K562 (cell line): Measurements from ENCODE around the gene DDAH1. TPM values are rescaled to one million over a fixed set of nuclear protein-coding genes. Genes with fewer than 3 reads are reported as not detected.

Experiments
- ARID4B ChIP-seq: sonication (generic); formaldehyde crosslinking; IDR thresholded peaks from 2 replicates; pipeline ENCODE4 v1.8.0; 2022; ENCODE audit warnings: mild to moderate bottlenecking, missing genetic modification reagents
- ARNT ChIP-seq, 2 experiments: fragments of 450-650 bp; IDR thresholded peaks; 2 replicates each; pipeline ENCODE4 v1.6.1; 2016; ENCODE audit warnings: mild to moderate bottlenecking in 1 of 2
- BRCA1 ChIP-seq, 2 experiments: fragments of 450-650 bp in 1 of 2; sonication (generic) in 1 of 2; formaldehyde crosslinking in 1 of 2; IDR thresholded peaks; 2 replicates each; pipeline versions ENCODE4 v1.5.0 to v1.6.1; 2017 to 2020; ENCODE audit warnings: mild to moderate bottlenecking in 1 of 2, missing genetic modification reagents in 1 of 2
- E2F1 ChIP-seq: sonication (generic); formaldehyde crosslinking; IDR thresholded peaks from 2 replicates; pipeline ENCODE4 v1.8.1; 2023; ENCODE audit warnings: mild to moderate bottlenecking, missing genetic modification reagents, moderate library complexity
- EP400 ChIP-seq: fragments of 450-650 bp; IDR thresholded peaks from 2 replicates; pipeline ENCODE4 v1.6.1; 2017; ENCODE audit warnings: antibody characterized with exemption, mild to moderate bottlenecking, moderate library complexity
- MNT ChIP-seq, 2 experiments: fragments of 450-650 bp; conservative IDR thresholded peaks; 2 replicates each; pipeline ENCODE4 v1.6.1; 2017; ENCODE audit warnings: mild to moderate bottlenecking in 2 of 2, moderate library complexity in 2 of 2
- RERE ChIP-seq: sonication (generic); formaldehyde crosslinking; IDR thresholded peaks from 2 replicates; pipeline ENCODE4 v1.8.0; 2023; ENCODE audit warnings: missing genetic modification reagents, mild to moderate bottlenecking, borderline replicate concordance
- TAF15 ChIP-seq: fragments of 200-400 bp; formaldehyde crosslinking; IDR thresholded peaks from 2 replicates; pipeline ENCODE4 v1.6.1; 2017; ENCODE audit warnings: mild to moderate bottlenecking, low read depth, low read length, moderate library complexity
- ZC3H4 ChIP-seq: sonication (generic); formaldehyde crosslinking; IDR thresholded peaks from 2 replicates; pipeline ENCODE4 v1.9.0; 2021; ENCODE audit warnings: missing genetic modification reagents, borderline replicate concordance
- ZNF24 ChIP-seq: fragments of 450-650 bp; IDR thresholded peaks from 2 replicates; pipeline ENCODE4 v1.6.1; 2016
- ZNF584 ChIP-seq: fragments of 200-800 bp; sonication (Bioruptor generic); IDR thresholded peaks from 2 replicates; pipeline ENCODE4 v1.6.1; 2016; ENCODE audit warnings: low read depth, mild to moderate bottlenecking, missing genetic modification characterization, missing compliant biosample characterization
- polyA plus RNA-seq, 8 experiments: library from polyadenylated mRNA; depleted of rRNA in 4 of 8; stranded (reverse) in 5 of 8; unstranded in 3 of 8; fragments of >200 nt; fragmentation: Nextera tagmentation in 2 of 8; fragmentation: Illumina TruSeq in 1 of 8; extraction: Ambion mirVana in 2 of 8; extraction: Trizol in 1 of 8; gene quantifications; 2 replicates each; pipeline versions ENCODE4 v1.2.1 to v1.2.3, GENCODE V29; 2011 to 2014; ENCODE audit warnings: inconsistent platforms in 1 of 8, missing spikeins in 1 of 8
- total RNA-seq, 7 experiments: library from RNA; depleted of rRNA in 6 of 7; stranded (reverse); fragments of >200 nt in 6 of 7; fragmentation: Illumina TruSeq in 2 of 7; extraction: Trizol in 2 of 7; gene quantifications; 2 replicates each; pipeline versions ENCODE4 v1.2.1 to v1.2.3, GENCODE V29; 2011 to 2021; ENCODE audit warnings: low replicate concordance in 1 of 7

The DDAH1 gene
- total and polyA plus RNA-seq, 9 of the 15 experiments (the other 6 are each of a cell fraction or from before 2014, with no cell fraction given): 0.04 to 0.24 (median 0.10) TPM

GRCh38 chr1:85276215-85276977, 188.6 kb downstream of the DDAH1 start, which contains the start of gene BCL10 (continued):
- TF ChIP-seq BRCA1 (IDR thresholded peaks at IDR 0.05) (no peak), BRCA1 (CRISPR knock-in tag; IDR thresholded peaks at IDR 0.05) (no peak), MNT (conservative IDR thresholded peaks at IDR 0.05) (peak in 1 of 2 experiments; percentile 71; a peak in 3 of 4 replicates), ARNT (IDR thresholded peaks at IDR 0.05) (no peak), E2F1 (peak; percentile 89), ARID4B (CRISPR knock-in tag) (peak; percentile 75; the same call in 1 of the 2 replicates), ZNF584 (no peak), EP400 (no peak; the same call in none of the 2 replicates), ZC3H4 (CRISPR knock-in tag) (no peak), TAF15 (no peak), RERE (CRISPR knock-in tag) (no peak), ZNF24 (no peak)
